ENCODE data around the gene GPX5.
A peak's percentile ranks its signal among the peaks of the same experiment; 100 is the strongest.
"Not testable (repeated sequence)": the region's sequence is repeated elsewhere in the genome, so short reads cannot be mapped to it uniquely, and the experiment has no call there.

The GPX5 gene

GRCh38 chr6:28525496-28526039 is at the start of gene GPX5:
GPX5 (plus strand) TSS chr6:28525881; CDS start chr6:28526014, 133 bp downstream.
- no peak for DNase-seq (ENCODE audit: low read depth, low spot score)

- DNase-seq (ENCODE audit: low read depth, low spot score) = no peak
These were observed 47.2 kb upstream of the GPX5 start for GRCh38 chr6:28478518-28478917.

- no peak for DNase-seq (ENCODE audit: low read depth, low spot score)
These were observed 45.3 kb upstream of the GPX5 start for GRCh38 chr6:28480253-28480932.

GRCh38 chr6:28485482-28485881 is 40.2 kb upstream of the GPX5 start:
- no peak for DNase-seq (ENCODE audit: low read depth, low spot score)

DNA sequence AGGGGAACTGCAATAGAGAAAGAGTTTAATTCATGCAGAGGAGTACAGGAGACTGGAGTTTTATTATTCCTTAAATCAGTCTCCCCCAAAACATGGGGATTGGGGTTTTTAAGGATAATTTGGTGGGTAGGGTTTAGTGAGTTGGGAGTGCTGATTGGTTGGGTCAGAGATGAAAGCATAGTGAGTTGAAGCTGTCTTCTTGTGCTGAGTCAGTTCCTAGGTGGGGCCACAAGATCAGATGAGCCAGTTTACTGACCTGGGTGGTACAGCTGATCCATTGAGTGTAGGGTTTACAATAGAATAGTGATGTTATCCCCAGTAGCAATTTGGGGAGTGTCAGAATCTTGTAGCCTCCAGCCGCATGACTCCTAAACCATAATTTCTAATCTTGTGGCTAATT is 39.1 kb upstream of the GPX5 start:
- DNase-seq (ENCODE audit: low read depth, low spot score) = no peak

DNA sequence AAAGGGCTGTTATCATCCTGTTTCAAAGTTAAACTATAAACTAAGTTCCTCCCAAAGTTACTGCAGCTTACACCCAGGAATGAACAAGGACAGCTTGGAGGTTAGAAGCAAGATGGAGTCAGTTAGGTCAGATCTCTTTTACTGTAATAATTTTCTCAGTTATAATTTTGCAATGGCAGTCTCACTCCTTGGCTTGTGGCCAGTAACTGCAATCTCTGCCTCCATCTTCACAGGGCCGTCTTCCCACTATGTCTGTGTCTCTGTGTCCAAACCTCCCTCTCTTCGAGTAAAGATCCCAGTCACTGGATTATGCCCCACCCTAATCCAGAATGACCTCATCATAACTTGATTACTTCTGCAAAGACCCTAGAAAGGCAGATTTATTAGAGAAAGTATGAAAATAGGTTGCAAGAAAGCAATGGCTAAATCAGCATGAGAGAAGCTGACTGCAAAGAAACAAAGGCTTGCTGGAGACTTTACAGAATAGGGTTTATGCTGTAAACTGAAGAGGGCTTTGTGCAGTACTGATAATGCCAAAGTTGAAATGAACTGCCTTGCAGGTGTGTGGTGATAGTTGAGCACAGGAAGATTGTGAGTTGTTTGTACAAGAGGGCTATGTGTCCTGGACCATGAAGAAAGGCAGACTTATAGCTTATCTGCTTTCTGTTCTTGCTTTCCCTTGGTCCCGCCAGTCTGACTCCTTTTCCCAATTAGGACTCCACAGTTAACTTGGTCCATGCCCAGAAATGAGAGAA is 38.5 kb upstream of the GPX5 start:
- no peak for DNase-seq (ENCODE audit: low read depth, low spot score)

DNA sequence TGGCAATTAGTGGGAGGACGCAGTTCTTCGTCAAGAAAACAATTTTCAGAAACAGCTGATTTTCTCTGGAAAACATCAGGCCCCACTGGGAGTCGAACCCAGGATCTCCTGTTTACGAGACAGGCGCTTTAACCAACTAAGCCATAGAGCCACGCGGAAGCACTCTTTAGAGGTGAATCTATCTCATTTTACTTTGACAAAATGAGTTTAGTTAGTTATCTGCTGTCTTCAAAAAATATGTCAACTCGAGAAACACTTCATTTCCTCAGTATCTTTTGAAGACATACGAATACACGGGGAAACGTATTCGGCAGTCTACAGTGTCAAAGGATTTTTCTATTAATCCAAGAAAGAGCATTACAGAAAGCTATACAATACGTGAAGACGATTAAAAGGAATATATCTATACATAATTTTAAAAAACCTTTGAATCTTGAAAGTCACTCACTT is 36.7 kb upstream of the GPX5 start:
- no peak for DNase-seq (ENCODE audit: low read depth, low spot score)

- DNase-seq (ENCODE audit: low read depth, low spot score) = peak; percentile 32
These were observed 36.1 kb upstream of the GPX5 start for GRCh38 chr6:28489366-28490204.

GRCh38 chr6:28490205-28490890 is 35.3 kb upstream of the GPX5 start:
- no peak for DNase-seq (ENCODE audit: low read depth, low spot score)

DNA sequence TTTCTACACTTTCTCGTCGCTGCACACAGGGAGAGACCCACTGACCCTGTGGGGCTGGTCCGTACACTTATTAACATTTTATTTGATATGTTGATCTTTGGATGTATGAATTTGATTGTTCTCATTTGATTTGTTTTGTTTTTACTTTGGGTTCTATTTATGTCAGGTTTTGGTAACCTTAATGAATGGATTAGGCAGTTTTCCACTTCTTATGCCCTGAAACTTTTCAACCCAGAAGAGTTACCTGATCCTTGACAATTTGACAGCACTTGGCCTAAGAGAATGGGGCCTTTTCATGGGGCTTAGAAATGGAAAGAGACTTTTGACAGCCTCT is 33.7 kb upstream of the GPX5 start:
- DNase-seq (ENCODE audit: low read depth, low spot score) = no peak

DNA sequence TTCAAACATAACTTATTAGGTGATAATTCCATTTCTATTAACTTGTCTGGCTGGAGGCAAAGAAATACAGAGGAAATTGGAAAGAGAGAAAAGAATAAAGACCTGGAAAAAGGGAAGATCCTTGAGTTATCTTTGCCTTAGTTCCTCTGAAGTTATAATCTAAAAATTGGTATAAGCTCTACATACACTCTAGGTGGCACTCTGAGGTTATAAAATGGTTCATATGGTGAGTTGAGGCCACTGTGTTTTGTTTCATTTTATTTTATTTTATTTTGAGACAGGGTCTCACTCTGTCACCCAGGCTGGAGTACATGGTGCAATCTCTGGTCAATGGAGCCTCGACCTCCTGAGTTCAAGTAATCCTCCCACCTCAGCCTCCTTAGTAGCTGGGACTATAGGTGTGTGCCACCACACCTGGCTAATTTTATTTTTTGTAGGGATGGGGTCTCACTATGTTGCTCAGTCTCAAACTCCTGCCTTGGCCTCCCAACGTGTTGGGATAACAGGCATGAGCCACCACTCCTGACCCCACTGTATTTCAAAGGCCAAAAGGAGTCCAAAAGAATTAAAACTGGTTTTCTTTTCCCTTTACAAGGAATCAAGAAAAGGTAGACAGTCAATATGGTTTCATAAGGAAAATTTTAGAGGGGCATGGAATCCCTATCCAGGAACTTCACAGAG is 29.4 kb upstream of the GPX5 start:
- DNase-seq (ENCODE audit: low read depth, low spot score) = no peak

GRCh38 chr6:28497306-28497705 is 28.4 kb upstream of the GPX5 start:
- DNase-seq (ENCODE audit: low read depth, low spot score) = no peak

- DNase-seq (ENCODE audit: low read depth, low spot score) = no peak
These were observed 27.8 kb upstream of the GPX5 start for GRCh38 chr6:28497893-28498292.

DNA sequence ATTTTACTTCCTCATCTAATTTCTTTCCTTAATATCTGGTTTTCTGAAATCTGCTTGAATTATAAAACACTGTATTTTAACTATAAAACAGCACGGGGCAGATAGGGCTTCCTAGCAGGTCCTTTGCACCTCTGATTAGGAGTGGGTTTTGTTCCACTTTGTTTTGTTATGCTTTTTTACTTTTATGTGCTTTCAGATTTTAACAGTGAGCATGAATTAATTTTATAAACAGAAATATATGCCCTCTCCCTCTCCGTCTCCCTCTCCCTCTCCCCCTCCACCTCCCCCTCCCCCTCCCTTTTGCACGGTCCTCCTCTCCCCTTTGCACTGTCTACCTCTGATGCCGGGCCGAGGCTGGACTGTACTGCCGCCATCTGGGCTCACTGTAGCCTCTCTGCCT is 24.4 kb upstream of the GPX5 start:
- DNase-seq (ENCODE audit: low read depth, low spot score) = no peak

DNA sequence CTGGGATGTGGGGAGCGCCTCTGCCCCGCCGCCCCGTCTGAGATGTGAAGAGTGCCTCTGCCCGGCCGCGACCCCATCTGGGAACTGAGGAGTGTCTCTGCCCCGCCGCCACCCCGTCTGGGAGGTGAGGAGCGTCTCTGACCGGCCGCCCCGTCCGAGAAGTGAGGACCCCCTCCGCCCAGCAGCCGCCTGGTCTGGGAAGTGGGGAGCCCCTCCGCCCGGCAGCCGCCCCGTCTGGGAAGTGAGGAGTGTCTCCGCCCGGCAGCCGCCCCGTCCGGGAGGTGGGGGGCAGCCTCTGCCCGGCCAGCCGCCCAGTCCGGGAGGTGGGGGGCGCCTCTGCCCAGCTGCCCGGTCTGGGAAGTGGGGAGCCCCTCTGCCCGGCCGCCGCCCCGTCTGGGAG is 23.5 kb upstream of the GPX5 start:
- not testable (repeated sequence) for DNase-seq (ENCODE audit: low read depth, low spot score)

- DNase-seq (ENCODE audit: low read depth, low spot score) = not testable (repeated sequence)
These were observed 22.9 kb upstream of the GPX5 start for GRCh38 chr6:28502709-28503305.

- DNase-seq (ENCODE audit: low read depth, low spot score) = no peak
These were observed 19.9 kb upstream of the GPX5 start for GRCh38 chr6:28505733-28506132.

DNA sequence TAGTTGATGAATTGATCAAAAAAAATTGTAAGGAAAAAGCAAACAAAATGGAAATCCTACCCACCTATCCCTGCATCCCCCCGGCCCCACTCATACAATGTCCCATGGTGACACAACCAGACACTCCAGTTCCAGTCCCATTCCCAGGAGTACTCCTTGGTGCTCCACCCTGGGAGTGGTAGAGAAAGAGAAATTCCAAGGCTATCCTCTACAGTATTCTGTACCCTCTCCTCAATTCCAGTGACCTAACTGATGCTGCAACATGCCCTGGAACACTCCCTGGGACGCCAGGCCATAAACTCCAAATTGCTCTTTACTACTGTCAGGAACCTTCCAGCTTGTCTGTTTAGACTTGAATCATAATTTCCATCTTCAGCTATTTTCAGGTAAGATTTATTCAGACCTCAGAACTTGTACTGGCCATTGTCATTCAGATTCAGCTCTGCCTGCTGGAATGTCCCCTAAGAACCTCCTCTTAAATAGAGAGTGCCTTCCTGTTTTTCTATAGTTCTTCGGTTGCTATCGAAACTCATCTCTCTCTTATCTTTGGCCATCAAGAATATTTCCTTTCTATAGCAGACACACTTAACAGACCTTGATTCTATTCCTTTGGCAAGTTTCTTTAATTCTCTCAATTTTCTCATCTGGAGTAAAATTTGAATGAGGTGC is 18.7 kb upstream of the GPX5 start:
- no peak for DNase-seq (ENCODE audit: low read depth, low spot score)

- DNase-seq (ENCODE audit: low read depth, low spot score) = no peak
These were observed 13.9 kb upstream of the GPX5 start for GRCh38 chr6:28511628-28512300.

Measured in brain pericyte (primary cell).